ENCODE measurements around the gene ENOSF1.
"Not testable (repeated sequence)": the region's sequence is repeated elsewhere in the genome, so short reads cannot be mapped to it uniquely, and the experiment has no call there.

The ENOSF1 gene, protein sequence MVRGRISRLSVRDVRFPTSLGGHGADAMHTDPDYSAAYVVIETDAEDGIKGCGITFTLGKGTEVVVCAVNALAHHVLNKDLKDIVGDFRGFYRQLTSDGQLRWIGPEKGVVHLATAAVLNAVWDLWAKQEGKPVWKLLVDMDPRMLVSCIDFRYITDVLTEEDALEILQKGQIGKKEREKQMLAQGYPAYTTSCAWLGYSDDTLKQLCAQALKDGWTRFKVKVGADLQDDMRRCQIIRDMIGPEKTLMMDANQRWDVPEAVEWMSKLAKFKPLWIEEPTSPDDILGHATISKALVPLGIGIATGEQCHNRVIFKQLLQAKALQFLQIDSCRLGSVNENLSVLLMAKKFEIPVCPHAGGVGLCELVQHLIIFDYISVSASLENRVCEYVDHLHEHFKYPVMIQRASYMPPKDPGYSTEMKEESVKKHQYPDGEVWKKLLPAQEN

DNA sequence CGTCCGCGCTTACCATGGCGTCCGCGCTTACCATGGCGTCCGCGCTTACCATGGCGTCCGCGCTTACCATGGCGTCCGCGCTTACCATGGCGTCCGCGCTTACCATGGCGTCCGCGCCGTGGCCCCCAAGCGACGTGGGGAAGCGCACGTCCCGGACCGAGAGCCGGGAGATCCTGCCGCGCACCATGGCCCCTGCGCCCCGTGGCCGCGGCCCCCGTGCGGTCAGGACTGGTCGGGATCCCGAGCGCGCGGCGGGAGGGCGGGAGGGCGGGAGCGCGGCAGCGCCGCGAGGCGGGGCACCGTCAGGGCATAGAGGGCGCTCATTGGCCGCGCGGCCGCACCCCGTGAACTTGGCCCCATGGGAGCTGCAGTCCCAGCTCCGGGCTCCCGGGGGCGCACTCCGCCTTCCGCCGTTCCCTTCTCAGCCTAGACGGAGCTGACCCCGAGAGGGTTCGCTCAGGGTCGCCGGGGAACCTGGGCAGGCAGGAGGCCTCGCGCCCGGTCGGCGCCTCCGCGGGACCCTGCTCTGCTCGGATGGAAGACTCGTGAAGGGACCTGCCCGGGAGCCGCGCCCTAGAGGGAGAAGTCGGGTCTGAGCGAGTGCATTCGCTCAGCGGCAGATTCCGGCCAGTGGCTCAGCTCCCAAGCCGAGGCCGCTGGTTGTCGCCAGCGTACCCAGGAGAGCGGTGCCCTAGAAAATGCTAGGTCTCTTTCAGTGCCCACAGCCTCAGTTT lies at the start of gene ENOSF1:
ENOSF1 (minus strand) TSS at position 230 of the 734 bp plus-strand sequence; CDS start at position 187, 43 bp downstream.
- DNase-seq (ENCODE audit: low read depth), result peak; percentile 79
- H3K4me3 ChIP-seq (ENCODE audit: control insufficient read depth, low read depth, low read length), result peak within 1 kb of the TSS; percentile 87
- TF ChIP-seq, protein P1, sequence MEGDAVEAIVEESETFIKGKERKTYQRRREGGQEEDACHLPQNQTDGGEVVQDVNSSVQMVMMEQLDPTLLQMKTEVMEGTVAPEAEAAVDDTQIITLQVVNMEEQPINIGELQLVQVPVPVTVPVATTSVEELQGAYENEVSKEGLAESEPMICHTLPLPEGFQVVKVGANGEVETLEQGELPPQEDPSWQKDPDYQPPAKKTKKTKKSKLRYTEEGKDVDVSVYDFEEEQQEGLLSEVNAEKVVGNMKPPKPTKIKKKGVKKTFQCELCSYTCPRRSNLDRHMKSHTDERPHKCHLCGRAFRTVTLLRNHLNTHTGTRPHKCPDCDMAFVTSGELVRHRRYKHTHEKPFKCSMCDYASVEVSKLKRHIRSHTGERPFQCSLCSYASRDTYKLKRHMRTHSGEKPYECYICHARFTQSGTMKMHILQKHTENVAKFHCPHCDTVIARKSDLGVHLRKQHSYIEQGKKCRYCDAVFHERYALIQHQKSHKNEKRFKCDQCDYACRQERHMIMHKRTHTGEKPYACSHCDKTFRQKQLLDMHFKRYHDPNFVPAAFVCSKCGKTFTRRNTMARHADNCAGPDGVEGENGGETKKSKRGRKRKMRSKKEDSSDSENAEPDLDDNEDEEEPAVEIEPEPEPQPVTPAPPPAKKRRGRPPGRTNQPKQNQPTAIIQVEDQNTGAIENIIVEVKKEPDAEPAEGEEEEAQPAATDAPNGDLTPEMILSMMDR (conservative IDR thresholded peaks at IDR 0.05; ENCODE audit: control insufficient read depth, insufficient read depth, low read depth, low read length), result peak; percentile 52

DNA sequence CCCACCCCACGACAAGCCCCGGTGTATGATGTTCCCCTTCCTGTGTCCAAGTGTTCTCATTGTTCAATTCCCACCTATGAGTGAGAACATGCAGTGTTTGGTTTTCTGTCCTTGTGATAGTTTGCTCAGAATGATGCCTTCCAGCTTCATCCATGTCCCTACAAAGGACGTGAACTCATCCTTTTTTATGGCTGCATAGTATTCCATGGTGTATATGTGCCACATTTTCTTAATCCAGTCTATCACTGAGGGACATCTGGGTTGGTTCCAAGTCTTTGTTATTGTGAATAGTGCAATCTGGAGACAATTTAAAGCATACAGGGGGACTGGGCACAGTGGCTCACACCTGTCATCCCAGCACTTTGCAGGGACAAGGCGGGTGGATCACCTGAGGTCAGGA lies 47.4 kb upstream of the ENOSF1 start:
- not testable (repeated sequence) for H3K4me3 ChIP-seq (ENCODE audit: control insufficient read depth, low read depth, low read length); DNase-seq (ENCODE audit: low read depth)

DNA sequence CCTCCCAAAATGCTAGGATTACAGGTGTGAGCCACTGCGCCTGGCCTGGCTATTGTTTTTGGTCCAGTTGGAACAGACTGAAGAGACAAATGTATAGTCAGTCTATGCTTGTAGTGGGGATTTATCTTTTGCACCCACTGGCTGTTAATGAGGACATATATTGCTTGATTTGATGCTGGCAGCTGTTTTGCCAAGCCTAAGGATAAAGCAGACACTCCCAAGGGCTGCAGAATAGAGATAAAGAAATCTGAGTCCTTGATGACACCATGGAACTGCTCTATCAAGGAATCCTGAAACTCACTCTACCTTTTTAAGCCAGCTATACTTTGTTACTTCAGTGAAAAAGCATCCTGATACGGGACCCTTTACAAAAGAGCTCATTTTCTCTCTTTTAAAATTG lies 43.1 kb upstream of the ENOSF1 start:
- H3K4me3 ChIP-seq (ENCODE audit: control insufficient read depth, low read depth, low read length), result no peak overlapping the region
- DNase-seq (ENCODE audit: low read depth), result no peak
- TF ChIP-seq, protein P1 (conservative IDR thresholded peaks at IDR 0.05; ENCODE audit: control insufficient read depth, insufficient read depth, low read depth, low read length), result no peak

DNA sequence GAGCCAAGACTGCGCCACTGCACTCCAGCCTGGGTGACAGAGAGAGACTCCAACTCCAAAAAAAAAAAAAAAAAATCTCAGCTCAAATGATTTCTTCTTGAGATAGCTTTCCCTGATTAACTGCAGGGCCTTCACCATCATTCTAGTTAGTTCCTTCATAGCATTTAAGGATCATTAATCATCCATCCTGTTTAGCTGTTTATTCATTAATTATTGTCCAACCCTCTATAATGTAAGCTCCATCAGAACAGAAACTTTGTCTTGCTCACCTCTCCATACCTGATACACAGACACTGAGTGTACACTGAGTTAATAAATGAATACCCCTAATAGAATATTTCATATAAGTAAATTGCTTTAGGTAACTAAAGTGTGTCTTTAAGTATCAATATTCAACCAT lies 42.2 kb upstream of the ENOSF1 start:
- no peak overlapping the region for H3K4me3 ChIP-seq (ENCODE audit: control insufficient read depth, low read depth, low read length)
- DNase-seq (ENCODE audit: low read depth), result no peak
- TF ChIP-seq, protein P1 (conservative IDR thresholded peaks at IDR 0.05; ENCODE audit: control insufficient read depth, insufficient read depth, low read depth, low read length), result no peak

DNA sequence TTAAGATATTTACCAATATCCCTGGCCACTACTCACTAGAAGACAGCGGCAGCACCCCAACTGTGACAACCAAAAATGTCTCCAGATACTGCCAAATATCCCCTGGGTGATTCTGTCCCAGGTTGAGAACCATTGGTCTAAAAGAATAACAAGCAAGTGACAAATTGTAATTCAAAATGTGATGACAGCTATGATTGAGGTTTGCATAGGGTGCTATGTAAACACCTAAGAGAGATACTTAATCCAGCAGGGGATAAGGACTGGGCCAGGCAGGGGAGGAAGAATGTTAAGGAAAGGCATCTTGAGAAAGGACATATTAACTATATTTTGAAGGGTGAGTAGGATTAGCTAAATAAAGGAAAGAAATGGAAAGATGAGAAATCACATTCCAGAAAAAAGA lies 38.0 kb upstream of the ENOSF1 start:
- DNase-seq (ENCODE audit: low read depth), result no peak
- no peak overlapping the region for H3K4me3 ChIP-seq (ENCODE audit: control insufficient read depth, low read depth, low read length)
- TF ChIP-seq, protein P1 (conservative IDR thresholded peaks at IDR 0.05; ENCODE audit: control insufficient read depth, insufficient read depth, low read depth, low read length), result no peak

DNA sequence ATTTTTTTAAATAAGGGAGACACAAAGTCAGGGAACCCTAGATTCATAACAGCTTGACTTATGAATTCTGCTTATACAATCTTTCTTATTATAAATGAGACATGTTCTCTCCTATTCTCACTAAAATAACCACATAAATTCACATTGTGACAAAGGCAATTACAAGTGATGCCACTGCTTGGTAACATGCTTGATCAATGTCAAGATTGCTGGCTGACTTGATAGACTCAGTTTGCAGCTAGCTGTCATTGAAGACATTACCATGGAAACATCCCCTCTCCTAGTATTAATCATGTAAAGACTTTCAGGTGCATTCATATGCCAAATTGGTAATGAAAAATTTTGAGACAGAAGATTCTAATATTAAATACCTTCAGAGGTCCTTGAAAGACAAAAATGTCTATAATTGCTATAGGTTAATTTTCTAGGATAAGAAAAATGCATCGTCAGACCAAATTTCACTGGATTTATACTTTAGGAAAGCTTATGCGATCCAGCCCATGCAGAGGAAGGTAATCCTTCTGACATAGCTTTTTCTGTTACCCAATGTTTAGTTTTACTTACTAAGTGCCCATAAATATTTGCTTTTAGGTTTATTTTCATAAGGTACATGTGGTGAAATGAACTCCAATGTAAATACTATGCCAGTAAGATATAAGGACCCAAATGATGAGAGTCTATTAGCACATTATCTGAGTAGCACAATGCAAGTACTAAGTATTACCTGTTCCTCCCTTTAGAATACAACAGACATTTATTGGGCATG lies 32.6 kb upstream of the ENOSF1 start:
- TF ChIP-seq, protein P1 (conservative IDR thresholded peaks at IDR 0.05; ENCODE audit: control insufficient read depth, insufficient read depth, low read depth, low read length), result no peak
- no peak for DNase-seq (ENCODE audit: low read depth)
- H3K4me3 ChIP-seq (ENCODE audit: control insufficient read depth, low read depth, low read length), result no peak overlapping the region

All from fibroblast of mammary gland (primary cell).